Endothelial cell of umbilical vein (primary cell): ENCODE data around the gene AUH. TPM values are rescaled to one million over a fixed set of nuclear protein-coding genes. Genes with fewer than 3 reads are reported as not detected.

Experiments
- BruUV-seq: library from RNA; stranded (reverse); fragments of 400-500 nt; replicated peaks from 2 replicates; lab custom pipeline; 2021; lab: Mats Ljungman, UMichigan
- CTCF ChIA-PET: fragments of 300-600, 350-600 bp; sonication (Branson Sonifier 250); formaldehyde crosslinking; loops from one replicate; lab custom pipeline; 2021; ENCODE audit warnings: antibody characterized with exemption, inconsistent platforms; lab: Charles Lee
- POLR2A ChIA-PET: fragments of 300-600, 350-600 bp; sonication (Branson Sonifier 250); formaldehyde crosslinking; loops from one replicate; lab custom pipeline; 2021; ENCODE audit warnings: antibody characterized with exemption, inconsistent platforms; lab: Charles Lee
- DNase-seq: peaks from one replicate; pipeline ENCODE4 v3.0.0-alpha.2; 2011; ENCODE audit warnings: low read depth, low spot score
- FAIRE-seq: peaks from 2 replicates; lab custom pipeline; 2011; peaks lifted over from hg19 to GRCh38; lab: Jason Lieb, UNC
- H2AFZ ChIP-seq: 2 replicates; pipeline ENCODE4 v1.6.0; 2012; ENCODE audit warnings: low read depth, low read length, control low read depth, inconsistent platforms
- H3K27ac ChIP-seq: 2 replicates; pipeline ENCODE4 v1.5.1; 2011; ENCODE audit warnings: low read depth, mild to moderate bottlenecking, control low read depth, low read length, moderate library complexity; ENCODE audit not compliant: insufficient read depth
- H3K27me3 ChIP-seq, 2 experiments: 2 replicates each; pipeline versions ENCODE4 v1.6.0 to v1.6.1; 2011; ENCODE audit warnings: low read length in 2 of 2, mixed read lengths in 1 of 2; ENCODE audit not compliant: control insufficient read depth in 2 of 2, insufficient read depth in 2 of 2
- H3K36me3 ChIP-seq, 2 experiments: 2 replicates in 1 of 2; 3 replicates in 1 of 2; pipeline ENCODE4 v1.5.1; 2011; ENCODE audit warnings: low read length in 2 of 2, mild to moderate bottlenecking in 1 of 2, moderate library complexity in 1 of 2; ENCODE audit not compliant: control insufficient read depth in 2 of 2, insufficient read depth in 2 of 2; ENCODE audit errors: extremely low read depth in 1 of 2
- H3K4me1 ChIP-seq: 3 replicates; pipeline ENCODE4 v1.5.1; 2011; ENCODE audit warnings: mild to moderate bottlenecking, low read length; ENCODE audit not compliant: control insufficient read depth, insufficient read depth; ENCODE audit errors: extremely low read depth
- H3K4me2 ChIP-seq: 2 replicates; pipeline ENCODE4 v1.6.1; 2011; ENCODE audit warnings: low read length, control low read depth, mixed read lengths; ENCODE audit not compliant: insufficient read depth
- H3K4me3 ChIP-seq, 3 experiments: fragments of 200-600 bp in 1 of 3; sonication (generic), shearing (Covaris generic) in 1 of 3; replicated peaks in 1 of 3; 2 replicates each; pipeline ENCODE4 v1.5.1; 2011 to 2016; ENCODE audit warnings: control low read depth in 3 of 3, low read length in 3 of 3, mild to moderate bottlenecking in 2 of 3, inconsistent platforms in 1 of 3, low read depth in 1 of 3, moderate library complexity in 1 of 3; ENCODE audit not compliant: insufficient read depth in 1 of 3
- H3K79me2 ChIP-seq: 2 replicates; pipeline ENCODE4 v1.6.0; 2012; ENCODE audit warnings: low read length, inconsistent platforms; ENCODE audit not compliant: control insufficient read depth, insufficient read depth
- H3K9ac ChIP-seq: replicated peaks from 2 replicates; pipeline ENCODE3; 2011; ENCODE audit warnings: low read length, control low read depth; ENCODE audit not compliant: insufficient read depth; ENCODE audit errors: extremely low read depth
- H3K9me1 ChIP-seq: replicated peaks from 3 replicates; pipeline ENCODE4 v1.6.0; 2011; ENCODE audit warnings: mild to moderate bottlenecking, low read length; ENCODE audit not compliant: control insufficient read depth, insufficient read depth; ENCODE audit errors: extremely low read depth
- H3K9me3 ChIP-seq: replicated peaks from 2 replicates; pipeline ENCODE4 v1.5.1; 2012; ENCODE audit warnings: low read length, inconsistent platforms; ENCODE audit not compliant: control insufficient read depth, insufficient read depth
- H4K20me1 ChIP-seq: replicated peaks from 2 replicates; pipeline ENCODE3; 2011; ENCODE audit warnings: mild to moderate bottlenecking, low read length; ENCODE audit not compliant: control insufficient read depth, insufficient read depth; ENCODE audit errors: extremely low read depth
- EZH2 ChIP-seq: IDR thresholded peaks from 2 replicates; pipeline ENCODE4 v1.6.1; 2012; ENCODE audit warnings: borderline replicate concordance, low read depth, mild to moderate bottlenecking, moderate library complexity, low read length, inconsistent platforms; ENCODE audit not compliant: severe bottlenecking
- FOS ChIP-seq: IDR thresholded peaks from 2 replicates; pipeline ENCODE4 v1.6.1; 2011; ENCODE audit warnings: mild to moderate bottlenecking, low read length, moderate library complexity, borderline replicate concordance; ENCODE audit not compliant: insufficient read depth
- GATA2 ChIP-seq: IDR thresholded peaks from 2 replicates; pipeline ENCODE4 v1.7.0; 2011; ENCODE audit warnings: low read depth, mild to moderate bottlenecking, moderate library complexity, mixed read lengths, low read length; ENCODE audit not compliant: insufficient read length, insufficient read depth
- JUN ChIP-seq: IDR thresholded peaks from 2 replicates; pipeline ENCODE4 v1.6.1; 2011; ENCODE audit warnings: borderline replicate concordance, low read depth; ENCODE audit not compliant: insufficient read length, insufficient read depth
- MYC ChIP-seq: IDR thresholded peaks from one replicate; pipeline ENCODE4 v1.6.1; 2011; ENCODE audit warnings: mild to moderate bottlenecking, low read depth, low read length
- POLR2A ChIP-seq: IDR thresholded peaks from 2 replicates; pipeline ENCODE4 v1.6.1; 2012; ENCODE audit warnings: low read depth, mild to moderate bottlenecking, control low read depth, low read length
- POLR2AphosphoS5 ChIP-seq: IDR thresholded peaks from 2 replicates; pipeline ENCODE4 v1.6.1; 2012; ENCODE audit warnings: low read depth, mild to moderate bottlenecking, control low read depth, low read length, moderate library complexity; ENCODE audit not compliant: insufficient read depth
- dilution Hi-C: fragments of 300-500 bp; cut with MboI; formaldehyde crosslinking; loops from one replicate; pipeline ENCODE4 v1.15.0; 2019; ENCODE audit warnings: low sequenced_read_pairs; ENCODE audit not compliant: extremely low pct_ligation_motif_present
- intact Hi-C: fragments of 100-400 bp; cut with micrococcal nuclease; formaldehyde crosslinking; loops from one replicate; pipeline ENCODE4 v1.10.0; 2022
- polyA plus RNA-seq, 4 experiments: library from polyadenylated mRNA; depleted of rRNA in 3 of 4; stranded (reverse) in 3 of 4; unstranded in 1 of 4; fragments of >200 nt; gene quantifications; 2 replicates each; pipeline versions ENCODE4 v1.2.1 to v1.2.3, GENCODE V29; 2011 to 2012; ENCODE audit warnings: missing spikeins in 1 of 4
- total RNA-seq: library from RNA; stranded (reverse); gene quantifications from 2 replicates; pipeline ENCODE4 v1.2.3, GENCODE V29; 2021
- TF ChIP-seq, protein P1 (sequence below), 2 donors: IDR thresholded peaks; 1 replicate in 1 of 2; 2 replicates in 1 of 2; pipeline ENCODE4 v1.5.1; 2011; ENCODE audit warnings: low read length in 2 of 2, mild to moderate bottlenecking in 2 of 2, moderate library complexity in 2 of 2, control low read depth in 1 of 2, inconsistent platforms in 1 of 2, low read depth in 1 of 2; ENCODE audit not compliant: insufficient read depth in 1 of 2; ENCODE audit errors: extremely low read depth in 1 of 2
- TF ChIP-seq, protein P2 (sequence below): IDR thresholded peaks from 2 replicates; pipeline ENCODE4 v1.6.1; 2011; ENCODE audit not compliant: insufficient read depth, insufficient read length

Gene AUH
- total and polyA plus RNA-seq, 2 donors (not counting 3 experiments of a cell fraction or from before 2014, with no cell fraction given), result 2.3 to 9.2 TPM

DNA sequence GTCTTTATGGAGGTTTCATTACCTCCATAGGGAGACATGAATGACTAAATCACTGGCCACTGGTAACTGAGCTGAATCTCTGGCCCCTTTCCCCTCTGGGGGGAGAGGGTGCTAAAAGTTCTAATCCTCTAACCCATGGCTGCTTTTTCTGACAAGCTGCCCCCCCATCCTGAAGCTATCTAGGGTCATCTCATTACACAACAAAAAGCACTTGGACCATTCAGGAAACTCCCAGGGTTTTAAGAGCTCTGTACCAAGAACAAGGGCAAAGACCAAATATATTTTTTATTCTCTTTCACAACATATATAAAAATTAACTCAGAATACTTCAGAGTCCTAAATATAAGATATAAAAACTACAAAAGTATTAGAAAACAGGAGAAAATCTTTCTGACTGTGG, 14.3 kb downstream of the AUH start:
- POLR2A ChIA-PET, result no interaction called here
- H3K9me3 ChIP-seq, result no peaks in the 10 kb centered on the region
- intact Hi-C loops, result no loop called here
- H3K4me1 ChIP-seq, result no peaks in the 10 kb centered on the region
- no peak overlapping the region for H3K27ac ChIP-seq
- H3K4me3 ChIP-seq, result no peak overlapping the region
- H3K36me3 ChIP-seq, result no peaks in the 10 kb centered on the region
- H3K4me2 ChIP-seq, result no peak overlapping the region
- no peaks in the 10 kb centered on the region for H4K20me1 ChIP-seq
- no peaks in the 10 kb centered on the region for H3K9me1 ChIP-seq
- BruUV-seq, result no TSS peak
- H3K9ac ChIP-seq, result no peak overlapping the region
- DNase-seq, result no peak
- no peak for FAIRE-seq
- no peak overlapping the region for H2AFZ ChIP-seq
- no peak for TF ChIP-seq JUN
- TF ChIP-seq MYC, result no peak
- TF ChIP-seq, protein P1, sequence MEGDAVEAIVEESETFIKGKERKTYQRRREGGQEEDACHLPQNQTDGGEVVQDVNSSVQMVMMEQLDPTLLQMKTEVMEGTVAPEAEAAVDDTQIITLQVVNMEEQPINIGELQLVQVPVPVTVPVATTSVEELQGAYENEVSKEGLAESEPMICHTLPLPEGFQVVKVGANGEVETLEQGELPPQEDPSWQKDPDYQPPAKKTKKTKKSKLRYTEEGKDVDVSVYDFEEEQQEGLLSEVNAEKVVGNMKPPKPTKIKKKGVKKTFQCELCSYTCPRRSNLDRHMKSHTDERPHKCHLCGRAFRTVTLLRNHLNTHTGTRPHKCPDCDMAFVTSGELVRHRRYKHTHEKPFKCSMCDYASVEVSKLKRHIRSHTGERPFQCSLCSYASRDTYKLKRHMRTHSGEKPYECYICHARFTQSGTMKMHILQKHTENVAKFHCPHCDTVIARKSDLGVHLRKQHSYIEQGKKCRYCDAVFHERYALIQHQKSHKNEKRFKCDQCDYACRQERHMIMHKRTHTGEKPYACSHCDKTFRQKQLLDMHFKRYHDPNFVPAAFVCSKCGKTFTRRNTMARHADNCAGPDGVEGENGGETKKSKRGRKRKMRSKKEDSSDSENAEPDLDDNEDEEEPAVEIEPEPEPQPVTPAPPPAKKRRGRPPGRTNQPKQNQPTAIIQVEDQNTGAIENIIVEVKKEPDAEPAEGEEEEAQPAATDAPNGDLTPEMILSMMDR (IDR thresholded peaks at IDR 0.05; ENCODE audit: extremely low read depth in 1 of 2, insufficient read depth in 1 of 2, low read depth in 1 of 2, low read length in 2 of 2), result no peak
- TF ChIP-seq EZH2, result no peak
- no peak for TF ChIP-seq POLR2A
- TF ChIP-seq POLR2AphosphoS5, result no peak
- TF ChIP-seq, protein P2, sequence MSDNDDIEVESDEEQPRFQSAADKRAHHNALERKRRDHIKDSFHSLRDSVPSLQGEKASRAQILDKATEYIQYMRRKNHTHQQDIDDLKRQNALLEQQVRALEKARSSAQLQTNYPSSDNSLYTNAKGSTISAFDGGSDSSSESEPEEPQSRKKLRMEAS, result no peak
- no peak for TF ChIP-seq GATA2
- TF ChIP-seq FOS, result no peak
- H3K27me3 ChIP-seq, result no peaks in the 10 kb centered on the region
- CTCF ChIA-PET, result interaction anchor here (1.7 kb wide), 1 partner anchor 13 kb away, joined by 6 read pairs; no protein-coding TSS in a partner anchor
- no peaks in the 10 kb centered on the region for H3K79me2 ChIP-seq
- dilution Hi-C loops, result no loop called here
